PC-9 (cell line): ENCODE data around the gene FBXO36. TPM values are rescaled to one million over a fixed set of nuclear protein-coding genes. Genes with fewer than 3 reads are reported as not detected.

Experiments used
- BruUV-seq: library from RNA; stranded (reverse); fragments of 400-500 nt; replicated peaks from 2 replicates; lab custom pipeline; 2021; lab: Mats Ljungman, UMichigan
- CTCF ChIA-PET: fragments of 300-600 bp; sonication (Branson Sonifier 250); formaldehyde crosslinking; loops from one replicate; lab custom pipeline; 2022; ENCODE audit warnings: antibody characterized with exemption; lab: Charles Lee
- POLR2A ChIA-PET: fragments of 300-600 bp; sonication (Branson Sonifier 250); formaldehyde crosslinking; loops from one replicate; lab custom pipeline; 2022; ENCODE audit warnings: antibody characterized with exemption; ENCODE audit not compliant: unreplicated experiment; lab: Charles Lee
- DNase-seq, 2 experiments: peaks; one replicate each; pipeline versions ENCODE4 v3.0.0 to v3.0.0-alpha.2; 2015 to 2022; ENCODE audit warnings: mixed read lengths in 1 of 2
- H2AFZ ChIP-seq: fragments of 200-600 bp; sonication (generic); 2 replicates; pipeline ENCODE4 v1.8.1; 2017; ENCODE audit warnings: antibody characterized with exemption
- H3F3A ChIP-seq: fragments of 200-600 bp; sonication (generic); 2 replicates; pipeline ENCODE4 v1.8.1; 2017; ENCODE audit warnings: antibody characterized with exemption, mild to moderate bottlenecking, low read depth; ENCODE audit not compliant: insufficient read depth
- H3K27ac ChIP-seq: fragments of 200-600 bp; sonication (generic); 2 replicates; pipeline ENCODE4 v1.6.1; 2016; ENCODE audit warnings: mixed run types
- H3K27me3 ChIP-seq: fragments of 200-600 bp; sonication (generic); 2 replicates; pipeline ENCODE4 v1.6.1; 2016; ENCODE audit warnings: low read depth, mixed run types; ENCODE audit not compliant: insufficient read depth
- H3K36me3 ChIP-seq: fragments of 200-600 bp; sonication (generic); 2 replicates; pipeline ENCODE4 v1.6.1; 2016; ENCODE audit warnings: low read depth, mixed run types
- H3K4me1 ChIP-seq: fragments of 200-600 bp; sonication (generic); replicated peaks from 2 replicates; pipeline ENCODE4 v1.6.1; 2016; ENCODE audit warnings: mixed run types; ENCODE audit not compliant: insufficient read depth
- H3K4me2 ChIP-seq: fragments of 200-600 bp; sonication (generic); 2 replicates; pipeline ENCODE4 v1.6.1; 2017; ENCODE audit warnings: mixed run types
- H3K4me3 ChIP-seq: fragments of 200-600 bp; sonication (generic); 2 replicates; pipeline ENCODE4 v1.6.1; 2016; ENCODE audit warnings: mixed run types
- H3K79me2 ChIP-seq: fragments of 200-600 bp; sonication (generic); 2 replicates; pipeline ENCODE4 v1.6.1; 2017; ENCODE audit warnings: low read depth, mixed run types
- H3K9me2 ChIP-seq: fragments of 200-600 bp; sonication (generic); 2 replicates; pipeline ENCODE4 v1.8.1; 2017; ENCODE audit warnings: mild to moderate bottlenecking; ENCODE audit not compliant: insufficient read depth
- H3K9me3 ChIP-seq: fragments of 200-600 bp; sonication (generic); 2 replicates; pipeline ENCODE4 v1.8.1; 2016; ENCODE audit warnings: low read depth; ENCODE audit not compliant: insufficient read depth
- H4K20me1 ChIP-seq: fragments of 200-600 bp; sonication (generic); 2 replicates; pipeline ENCODE4 v1.8.1; 2017; ENCODE audit not compliant: insufficient read depth
- CTCF ChIP-seq: fragments of 200-600 bp; sonication (generic); conservative IDR thresholded peaks from 2 replicates; pipeline ENCODE4 v1.6.1; 2017; ENCODE audit warnings: mixed run types, antibody characterized with exemption, mild to moderate bottlenecking, moderate library complexity
- EZH2 ChIP-seq: fragments of 200-600 bp; sonication (generic); IDR thresholded peaks from 2 replicates; pipeline ENCODE4 v1.8.0; 2017; ENCODE audit warnings: antibody characterized with exemption, low read depth
- intact Hi-C: fragments of 100-400 bp; cut with micrococcal nuclease; formaldehyde crosslinking; loops from one replicate; pipeline ENCODE4 v1.10.0; 2022; ENCODE audit not compliant: unreplicated experiment
- total RNA-seq: library from RNA; stranded (reverse); gene quantifications from 2 replicates; pipeline ENCODE4 v1.2.3, GENCODE V29; 2021

The FBXO36 gene
- total RNA-seq, 1 experiment from 2014 or later = 3.9 TPM

GRCh38 chr2:230010501-230010900 lies 88.2 kb downstream of the FBXO36 start:
- Histone ChIP-seq H2AFZ (no peak overlapping the region), H3K79me2 (no peaks in the 10 kb centered on the region), H3K36me3 (no peaks in the 10 kb centered on the region), H3K4me1 (peaks cover 7% of the 10 kb centered on the region), H3K9me2 (no peaks in the 10 kb centered on the region), H3K4me2 (no peak overlapping the region), H4K20me1 (no peaks in the 10 kb centered on the region), H3K27me3 (no peaks in the 10 kb centered on the region), H3K4me3 (no peak overlapping the region), H3F3A (no peaks in the 10 kb centered on the region), H3K27ac (no peak overlapping the region), H3K9me3 (no peaks in the 10 kb centered on the region)
- BruUV-seq = no TSS peak
- intact Hi-C loops = no loop called here
- TF ChIP-seq CTCF = no peak
- TF ChIP-seq EZH2 = no peak
- CTCF ChIA-PET = no interaction called here
- DNase-seq = no peak
- POLR2A ChIA-PET = no interaction called here

DNA sequence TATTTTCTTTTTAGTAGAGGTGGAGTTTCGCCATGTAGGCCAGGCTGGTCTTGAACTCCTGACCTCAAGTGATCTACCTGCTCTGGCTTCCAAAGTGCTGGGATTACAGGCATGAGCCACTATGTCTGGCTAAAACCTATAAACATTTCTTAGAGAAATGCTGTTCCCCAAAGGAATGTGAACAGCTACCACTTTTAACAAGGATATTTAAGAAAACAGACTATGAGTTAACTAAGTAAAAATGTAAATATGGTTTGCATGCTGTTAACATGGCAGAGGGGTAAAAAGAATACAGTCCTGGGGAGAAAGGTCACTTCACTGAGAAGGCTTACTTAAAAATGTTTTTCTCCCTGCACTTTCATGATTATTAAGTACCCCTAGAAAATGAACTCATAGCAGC lies 89.3 kb downstream of the FBXO36 start:
- H3K79me2 ChIP-seq = no peaks in the 10 kb centered on the region
- no peak for DNase-seq
- no TSS peak for BruUV-seq
- no peaks in the 10 kb centered on the region for H3K27me3 ChIP-seq
- no peaks in the 10 kb centered on the region for H3K36me3 ChIP-seq
- intact Hi-C loops = no loop called here
- H3K4me3 ChIP-seq = no peak overlapping the region
- no peaks in the 10 kb centered on the region for H3K9me2 ChIP-seq
- CTCF ChIA-PET = no interaction called here
- H3K27ac ChIP-seq = no peak overlapping the region
- no peaks in the 10 kb centered on the region for H3K9me3 ChIP-seq
- no peaks in the 10 kb centered on the region for H3F3A ChIP-seq
- peaks cover 7% of the 10 kb centered on the region for H3K4me1 ChIP-seq
- POLR2A ChIA-PET = no interaction called here
- TF ChIP-seq EZH2 (no peak), CTCF (no peak)
- H3K4me2 ChIP-seq = no peak overlapping the region
- no peaks in the 10 kb centered on the region for H4K20me1 ChIP-seq
- H2AFZ ChIP-seq = no peak overlapping the region

DNA sequence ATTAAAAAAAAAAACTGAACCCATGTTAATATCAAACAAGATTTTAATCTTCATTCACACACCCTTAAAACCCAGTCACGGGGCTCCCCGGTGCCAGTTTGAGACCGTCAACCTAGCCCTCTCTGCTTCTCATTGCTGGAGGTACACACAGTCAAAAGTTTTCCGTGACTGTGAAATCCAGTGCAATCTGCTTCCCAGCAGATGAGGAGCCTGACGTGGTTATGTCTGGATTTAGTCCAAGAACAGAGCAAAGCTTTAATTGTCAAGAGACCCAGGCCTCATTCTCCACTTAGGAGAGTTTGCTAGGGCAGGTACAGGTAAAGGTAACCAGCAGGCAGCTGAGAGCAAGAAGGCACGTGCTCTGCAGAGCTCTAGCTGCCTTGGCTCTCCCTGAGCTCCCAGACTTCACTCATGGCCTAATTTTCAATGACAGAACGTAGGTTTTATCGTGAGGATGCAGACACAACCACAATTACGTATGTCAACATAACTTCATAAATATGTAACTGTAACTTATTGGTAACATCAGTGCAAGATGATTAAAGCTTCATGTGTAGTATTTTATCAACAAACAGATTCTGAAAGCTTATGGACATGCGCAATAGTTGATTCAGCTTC lies 90.1 kb downstream of the FBXO36 start:
- no TSS peak for BruUV-seq
- H3K36me3 ChIP-seq = no peaks in the 10 kb centered on the region
- H2AFZ ChIP-seq = no peak overlapping the region
- no peaks in the 10 kb centered on the region for H3K79me2 ChIP-seq
- DNase-seq = no peak
- CTCF ChIA-PET = interaction anchor here (1.1 kb wide), 1 partner anchor 55 kb away, joined by 8 read pairs; no protein-coding TSS in a partner anchor
- no peaks in the 10 kb centered on the region for H4K20me1 ChIP-seq
- H3F3A ChIP-seq = no peaks in the 10 kb centered on the region
- H3K4me1 ChIP-seq = peaks cover 7% of the 10 kb centered on the region
- no peaks in the 10 kb centered on the region for H3K9me2 ChIP-seq
- H3K9me3 ChIP-seq = no peaks in the 10 kb centered on the region
- H3K4me2 ChIP-seq = no peak overlapping the region
- no peak overlapping the region for H3K27ac ChIP-seq
- no peak overlapping the region for H3K4me3 ChIP-seq
- H3K27me3 ChIP-seq = no peaks in the 10 kb centered on the region
- POLR2A ChIA-PET = no interaction called here
- intact Hi-C loops = no loop called here
- TF ChIP-seq CTCF (no peak), EZH2 (no peak)
